Measurements from ENCODE around the gene FRY.

DNA sequence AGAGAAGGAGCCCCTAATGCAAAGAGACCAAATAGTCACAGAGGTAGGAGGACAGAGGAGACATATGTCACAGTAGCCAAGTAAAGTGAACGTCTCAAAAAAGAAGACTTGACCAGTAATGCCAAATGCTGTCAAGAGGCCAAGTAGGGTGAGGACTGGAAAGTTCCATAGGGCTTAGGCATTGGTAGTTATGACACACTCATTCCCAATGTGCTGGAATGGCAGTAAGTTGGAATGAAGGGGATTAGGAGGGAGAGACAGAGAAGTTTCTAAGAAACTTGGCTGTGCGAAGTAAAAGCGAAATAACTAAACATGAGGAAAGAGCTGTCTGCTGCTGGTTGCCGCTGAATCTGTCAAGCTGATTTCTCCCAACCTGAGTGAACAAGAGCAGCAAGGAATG is 14.9 kb upstream of the FRY start:
- TF ChIP-seq, protein P1, sequence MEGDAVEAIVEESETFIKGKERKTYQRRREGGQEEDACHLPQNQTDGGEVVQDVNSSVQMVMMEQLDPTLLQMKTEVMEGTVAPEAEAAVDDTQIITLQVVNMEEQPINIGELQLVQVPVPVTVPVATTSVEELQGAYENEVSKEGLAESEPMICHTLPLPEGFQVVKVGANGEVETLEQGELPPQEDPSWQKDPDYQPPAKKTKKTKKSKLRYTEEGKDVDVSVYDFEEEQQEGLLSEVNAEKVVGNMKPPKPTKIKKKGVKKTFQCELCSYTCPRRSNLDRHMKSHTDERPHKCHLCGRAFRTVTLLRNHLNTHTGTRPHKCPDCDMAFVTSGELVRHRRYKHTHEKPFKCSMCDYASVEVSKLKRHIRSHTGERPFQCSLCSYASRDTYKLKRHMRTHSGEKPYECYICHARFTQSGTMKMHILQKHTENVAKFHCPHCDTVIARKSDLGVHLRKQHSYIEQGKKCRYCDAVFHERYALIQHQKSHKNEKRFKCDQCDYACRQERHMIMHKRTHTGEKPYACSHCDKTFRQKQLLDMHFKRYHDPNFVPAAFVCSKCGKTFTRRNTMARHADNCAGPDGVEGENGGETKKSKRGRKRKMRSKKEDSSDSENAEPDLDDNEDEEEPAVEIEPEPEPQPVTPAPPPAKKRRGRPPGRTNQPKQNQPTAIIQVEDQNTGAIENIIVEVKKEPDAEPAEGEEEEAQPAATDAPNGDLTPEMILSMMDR (IDR thresholded peaks at IDR 0.05; ENCODE audit: low read depth, low read length), result no peak
- TF ChIP-seq EZH2phosphoT487 (IDR thresholded peaks at IDR 0.05; ENCODE audit: low read depth), result no peak
